ENCODE data around the gene HAO2.
A peak's percentile ranks its signal among the peaks of the same experiment; 100 is the strongest.

HAO2 gene

DNA sequence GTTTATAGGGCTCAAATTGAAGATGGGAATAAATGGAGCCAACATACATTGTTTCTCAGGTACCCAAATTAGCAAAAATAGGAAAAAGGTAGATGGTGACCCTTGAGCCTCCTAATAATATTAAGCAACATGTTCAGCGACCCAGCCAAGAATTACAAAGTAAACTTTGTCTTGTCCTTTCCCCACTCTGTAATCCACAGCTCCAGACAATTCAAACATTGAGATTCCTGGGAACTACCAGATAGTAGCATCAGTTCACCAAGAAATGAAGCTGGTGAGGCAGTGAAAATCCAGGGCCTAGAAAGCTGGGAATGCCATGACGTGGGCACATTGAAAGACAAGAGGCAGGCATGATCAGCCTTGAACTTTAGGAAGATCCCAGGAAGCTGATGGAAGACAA lies 11.7 kb downstream of the HAO2 start:
- DNase-seq (ENCODE audit: low read depth): no peak

GRCh38 chr1:119380983-119381662 lies 12.5 kb downstream of the HAO2 start:
- no peak for DNase-seq (ENCODE audit: low read depth)

GRCh38 chr1:119384591-119384990 lies 16.0 kb downstream of the HAO2 start:
- no peak for DNase-seq (ENCODE audit: low read depth)

DNA sequence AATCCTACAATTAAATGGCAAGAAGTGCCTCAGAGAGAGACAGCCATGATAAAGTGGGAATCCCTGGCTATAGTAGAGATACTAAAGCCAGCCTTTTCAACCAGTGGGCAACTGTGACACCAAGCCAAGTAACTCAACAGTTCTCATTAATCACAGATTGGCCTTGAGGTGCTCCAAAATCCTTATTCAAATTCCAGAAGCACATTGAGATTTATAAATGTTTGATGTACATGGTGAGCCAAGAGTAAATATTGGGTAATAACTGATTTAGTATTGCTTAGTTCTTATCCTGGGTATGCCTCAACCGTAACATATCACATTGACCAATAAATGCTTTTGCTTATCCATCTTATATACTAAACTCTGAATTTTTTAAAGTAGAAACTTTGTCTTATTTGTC lies 17.1 kb downstream of the HAO2 start:
- no peak for DNase-seq (ENCODE audit: low read depth)

DNA sequence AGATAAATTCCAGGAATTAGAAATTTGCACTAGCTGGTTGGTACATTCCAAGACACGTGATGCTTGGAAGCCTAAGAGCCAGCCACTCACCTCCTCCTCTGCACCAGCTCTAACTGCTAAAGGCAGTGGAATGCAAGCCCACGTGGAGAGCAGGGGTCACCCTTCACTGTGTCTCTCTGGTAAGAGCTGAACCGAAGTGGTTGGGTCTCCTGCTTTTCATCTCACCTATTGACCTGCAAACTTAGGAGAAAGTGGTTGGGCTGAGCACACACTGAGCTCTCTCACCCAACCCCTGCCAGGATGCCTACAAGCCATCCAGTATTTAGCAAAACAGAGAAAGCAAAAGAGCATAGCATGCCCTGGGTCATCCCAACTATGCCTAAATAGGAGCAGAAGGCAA lies 19.3 kb downstream of the HAO2 start:
- no peak for DNase-seq (ENCODE audit: low read depth)

- DNase-seq (ENCODE audit: low read depth): no peak
These were observed 19.9 kb downstream of the HAO2 start for GRCh38 chr1:119388450-119388849.

- no peak for DNase-seq (ENCODE audit: low read depth)
These were observed 21.9 kb downstream of the HAO2 start for GRCh38 chr1:119390526-119390925.

DNA sequence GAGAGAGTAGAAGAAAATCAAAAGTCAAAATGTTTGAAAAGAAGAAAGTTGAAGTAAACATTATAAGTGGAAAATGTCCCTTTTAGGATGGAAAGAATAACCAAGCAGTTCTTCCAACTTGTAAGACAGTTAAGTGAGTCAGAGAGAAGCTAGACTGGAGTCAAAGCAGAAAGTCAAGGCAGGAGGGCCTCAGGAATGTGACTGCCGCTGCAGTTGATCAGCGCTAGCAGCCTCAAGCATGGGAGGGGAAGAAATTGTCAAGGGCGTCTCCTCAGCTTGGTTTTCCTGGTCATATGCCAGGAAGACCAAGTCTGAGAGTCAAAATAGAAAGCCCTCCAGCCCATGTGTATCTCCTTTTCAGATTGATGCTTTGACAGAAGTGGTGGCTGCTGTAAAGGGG lies 23.2 kb downstream of the HAO2 start:
- DNase-seq (ENCODE audit: low read depth): no peak

- DNase-seq (ENCODE audit: low read depth): no peak
These were observed 25.5 kb downstream of the HAO2 start for GRCh38 chr1:119394085-119394484.

- no peak for DNase-seq (ENCODE audit: low read depth)
These were observed 28.4 kb downstream of the HAO2 start for GRCh38 chr1:119396982-119397381.

- DNase-seq (ENCODE audit: low read depth): no peak
These were observed 29.4 kb downstream of the HAO2 start for GRCh38 chr1:119397986-119398385.

DNA sequence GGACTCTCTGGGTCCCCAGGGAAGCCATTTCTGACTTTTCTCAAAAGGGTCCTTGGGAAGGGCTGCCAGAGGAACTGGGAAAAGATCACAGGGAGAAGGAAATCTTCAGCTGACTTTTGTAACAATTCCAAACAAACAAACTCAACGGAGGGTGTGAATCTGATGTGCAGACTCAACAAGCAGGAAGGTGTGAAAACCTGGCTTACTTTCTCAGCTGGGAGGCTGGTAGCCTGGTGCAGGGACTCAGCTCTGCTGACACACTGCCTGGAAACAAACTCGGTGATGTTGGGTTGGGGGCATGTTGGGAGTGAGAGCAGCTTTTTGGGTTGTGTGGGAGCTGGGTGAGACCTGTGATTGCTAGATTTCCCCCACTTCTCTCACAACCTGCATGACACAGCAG lies 36.2 kb downstream of the HAO2 start:
- no peak for DNase-seq (ENCODE audit: low read depth)

- DNase-seq (ENCODE audit: low read depth): peak; percentile 18
These were observed 41.1 kb downstream of the HAO2 start for GRCh38 chr1:119409731-119410130.

DNA sequence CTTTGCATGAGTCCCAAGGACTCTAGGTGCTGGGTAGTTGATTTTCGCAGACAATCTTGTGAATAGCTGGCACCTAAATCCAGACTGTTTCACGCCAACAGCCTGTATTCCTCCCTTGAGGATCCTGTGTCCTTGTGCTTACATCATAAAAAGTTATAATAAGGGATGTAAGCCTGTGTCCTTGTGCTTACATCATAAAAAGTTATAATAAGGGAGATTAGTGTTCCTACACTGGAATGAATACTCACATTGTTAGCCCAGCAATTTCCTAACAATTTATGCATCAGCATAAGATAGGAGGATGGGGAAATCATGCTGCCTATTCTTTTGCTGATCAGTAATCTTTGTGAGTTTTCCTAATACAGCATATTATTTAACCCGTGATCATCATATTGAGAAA lies 42.4 kb downstream of the HAO2 start:
- DNase-seq (ENCODE audit: low read depth): peak; percentile 20

- DNase-seq (ENCODE audit: low read depth): no peak
These were observed 46.4 kb downstream of the HAO2 start, which contains the start of gene HSD3B2 for GRCh38 chr1:119414950-119415349. HSD3B2 (plus strand) TSS chr1:119415150; CDS start chr1:119415420, 270 bp downstream.

DNA sequence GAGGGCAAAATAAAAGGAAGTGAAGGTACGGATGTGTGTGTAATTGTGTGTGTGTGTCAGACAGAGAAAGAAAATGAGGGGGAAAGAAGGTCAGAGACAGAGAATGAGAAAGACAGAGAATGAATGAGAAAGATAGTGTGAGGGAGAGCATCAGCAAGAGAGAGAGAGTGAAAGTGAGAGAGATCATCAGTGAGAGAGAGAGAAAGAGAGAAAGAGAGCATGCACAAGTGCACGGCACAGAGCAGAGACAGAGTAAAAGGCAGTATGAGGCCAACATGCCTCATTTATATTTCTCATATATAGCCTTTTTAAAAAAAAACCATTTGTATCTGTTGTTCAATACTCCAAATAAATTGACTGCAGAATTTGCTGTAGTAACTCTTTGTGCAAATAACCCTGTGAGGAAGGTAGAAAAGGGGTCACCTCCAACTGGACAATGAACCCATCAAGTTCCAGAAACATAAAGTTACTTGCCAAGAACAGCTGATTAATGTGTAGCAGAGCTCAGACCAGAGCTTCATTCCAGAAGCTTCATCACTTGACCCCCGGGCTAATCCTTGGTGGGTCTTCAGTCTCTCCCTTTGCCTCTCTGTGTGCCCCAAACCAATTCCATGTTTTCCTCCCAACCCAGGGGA lies 47.5 kb downstream of the HAO2 start:
- DNase-seq (ENCODE audit: low read depth): no peak

GRCh38 chr1:119419109-119419508 lies 50.5 kb downstream of the HAO2 start:
- DNase-seq (ENCODE audit: low read depth): no peak

DNA sequence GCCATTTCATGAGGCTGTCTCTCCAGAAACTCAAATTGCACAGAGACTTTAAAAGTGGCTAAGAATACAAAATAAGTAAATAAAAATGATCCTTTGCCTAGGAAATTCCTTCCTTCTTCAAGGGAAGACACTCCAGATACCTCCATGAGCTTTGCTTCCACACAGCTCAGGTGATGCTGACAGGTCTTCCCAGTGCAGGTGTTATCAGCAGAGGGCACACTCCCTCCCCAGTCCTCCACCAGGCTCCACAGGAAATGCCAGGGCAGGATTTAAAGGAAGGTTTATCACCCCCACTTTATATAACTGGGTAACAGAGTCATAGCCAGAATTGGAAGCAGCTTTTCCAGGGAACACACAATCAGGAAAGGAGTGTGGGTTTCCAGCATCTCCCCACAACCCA lies 52.1 kb downstream of the HAO2 start:
- no peak for DNase-seq (ENCODE audit: low read depth)

- no peak for DNase-seq (ENCODE audit: low read depth)
These were observed 54.0 kb downstream of the HAO2 start for GRCh38 chr1:119422631-119423030.

- no peak for DNase-seq (ENCODE audit: low read depth)
These were observed 60.4 kb downstream of the HAO2 start for GRCh38 chr1:119428991-119429390.

GRCh38 chr1:119429687-119430086 lies 61.1 kb downstream of the HAO2 start:
- DNase-seq (ENCODE audit: low read depth): no peak

DNA sequence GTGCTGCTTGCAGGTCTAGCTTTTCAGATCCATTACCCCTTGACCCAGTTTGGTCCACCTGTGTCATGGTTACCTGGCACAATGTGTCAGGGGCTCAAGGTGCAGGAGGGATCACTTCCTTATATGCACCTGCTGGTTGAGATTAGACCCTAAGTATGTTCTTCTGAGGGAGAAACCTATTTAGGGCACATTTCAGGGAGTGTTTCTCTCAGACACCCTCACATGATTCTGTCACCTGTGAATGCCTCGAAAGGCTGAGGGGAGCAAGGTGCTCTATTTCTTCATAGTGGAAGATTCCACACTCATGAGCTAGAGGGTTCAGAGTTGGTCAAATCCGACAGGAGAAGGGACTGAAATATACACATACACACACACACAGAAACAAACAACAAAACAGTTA lies 61.9 kb downstream of the HAO2 start:
- DNase-seq (ENCODE audit: low read depth): no peak

GRCh38 chr1:119431836-119432235 lies 63.3 kb downstream of the HAO2 start:
- DNase-seq (ENCODE audit: low read depth): peak; percentile 27

DNA sequence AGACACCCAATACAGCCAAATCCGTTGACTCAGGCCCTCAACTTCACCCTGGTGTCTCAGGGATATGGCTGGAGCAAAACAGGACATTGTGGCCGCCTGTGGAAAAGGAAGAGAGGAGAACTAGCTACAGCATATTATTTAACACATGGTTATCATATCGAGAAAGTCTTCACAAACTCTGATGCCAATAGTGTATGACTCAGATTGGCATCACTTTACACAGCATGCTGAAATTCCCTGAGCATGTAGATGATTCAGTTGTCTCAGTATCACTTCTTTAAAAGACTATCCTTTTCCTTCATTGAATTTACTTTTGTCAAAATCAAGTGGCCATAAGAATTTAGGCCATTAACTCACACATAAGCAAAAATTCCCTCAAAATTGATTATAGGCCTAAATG lies 66.5 kb downstream of the HAO2 start:
- no peak for DNase-seq (ENCODE audit: low read depth)
